HG03571 (cell line): Measurements from ENCODE around the gene FBRS.
"Not testable (repeated sequence)": the region's sequence is repeated elsewhere in the genome, so short reads cannot be mapped to it uniquely, and the experiment has no call there.

ENCODE experiments used
- ATAC-seq: cut with Tn5 transposase; IDR thresholded peaks from one replicate; pipeline ENCODE4 v1.9.1; 2021; ENCODE audit not compliant: unreplicated experiment

The FBRS gene

DNA sequence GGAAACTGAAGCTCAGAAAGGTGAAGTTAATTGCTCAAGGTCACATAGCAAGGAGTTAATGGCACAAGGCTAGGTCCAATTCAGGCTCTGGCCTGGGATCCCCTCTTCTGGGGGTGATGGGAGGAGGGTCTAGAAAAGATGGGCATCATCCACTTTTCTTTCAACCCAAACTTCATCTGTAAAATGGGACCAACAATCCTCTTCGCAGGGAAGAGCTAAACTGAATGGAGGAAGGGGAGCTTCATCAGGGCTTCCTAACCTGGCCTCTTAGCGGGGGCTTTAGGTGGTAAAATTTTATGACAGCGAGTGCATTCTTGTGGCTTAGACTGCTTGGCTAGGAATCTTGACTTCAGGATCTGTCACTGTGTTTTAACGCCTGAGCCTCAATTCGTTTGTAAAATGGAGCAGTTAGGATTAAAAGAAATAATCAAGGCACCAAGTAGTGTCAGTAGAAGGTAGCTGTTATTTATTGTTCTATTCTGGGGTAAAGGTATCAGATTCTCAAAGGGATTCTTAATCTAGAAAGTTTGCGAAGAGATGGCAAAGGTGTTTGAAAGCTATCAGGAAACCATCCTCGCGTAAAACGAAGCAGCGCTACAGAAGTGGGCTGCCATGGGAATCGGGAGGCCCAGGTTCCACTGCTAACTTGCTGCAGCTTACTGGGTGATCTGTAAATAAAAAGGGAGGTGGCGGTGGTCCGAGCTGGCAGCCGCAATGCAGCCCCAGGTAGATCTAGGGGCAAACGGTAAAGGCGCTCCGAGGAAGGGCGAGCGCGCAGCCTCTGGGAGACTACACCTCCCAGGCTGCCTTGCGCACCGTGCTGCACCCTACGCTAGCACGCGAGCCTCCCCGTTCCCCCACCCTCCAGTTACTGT is 39.3 kb downstream of the FBRS start:
- ATAC-seq, result peak; percentile 76

DNA sequence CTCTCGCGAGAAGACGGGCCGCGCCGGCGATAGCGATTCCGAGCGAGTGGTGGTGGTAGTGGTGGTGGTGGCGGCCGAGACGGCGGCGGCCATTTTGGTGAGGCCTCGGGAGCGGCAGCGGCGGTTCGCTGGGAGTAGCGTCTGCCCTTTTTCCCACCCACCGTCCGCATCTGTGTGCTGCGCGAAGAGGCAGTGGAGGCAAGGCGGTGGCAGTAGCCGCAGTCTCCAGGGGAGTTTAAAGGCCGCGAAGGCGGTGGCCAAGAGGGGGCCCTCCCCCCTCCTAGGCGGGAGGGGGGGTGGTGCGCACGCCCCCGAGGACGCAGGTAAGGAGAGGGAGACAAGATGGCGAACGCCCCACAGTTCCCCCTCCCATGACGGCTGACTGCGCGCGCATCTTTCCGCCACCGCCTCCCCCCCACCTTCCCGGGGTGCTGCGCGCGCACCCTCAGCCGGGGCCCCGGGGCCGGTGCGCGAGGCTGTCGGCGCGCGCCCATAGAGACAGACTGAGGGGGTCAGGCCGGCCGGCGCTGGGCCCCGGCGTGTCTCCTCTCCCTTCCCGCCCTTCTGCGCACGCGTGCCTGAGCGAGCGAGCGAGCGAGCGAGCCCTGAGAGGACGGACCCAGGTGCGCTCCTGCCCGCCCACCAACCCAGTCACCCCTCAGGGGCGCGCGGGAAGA is 40.0 kb downstream of the FBRS start:
- peak; percentile 55 for ATAC-seq

DNA sequence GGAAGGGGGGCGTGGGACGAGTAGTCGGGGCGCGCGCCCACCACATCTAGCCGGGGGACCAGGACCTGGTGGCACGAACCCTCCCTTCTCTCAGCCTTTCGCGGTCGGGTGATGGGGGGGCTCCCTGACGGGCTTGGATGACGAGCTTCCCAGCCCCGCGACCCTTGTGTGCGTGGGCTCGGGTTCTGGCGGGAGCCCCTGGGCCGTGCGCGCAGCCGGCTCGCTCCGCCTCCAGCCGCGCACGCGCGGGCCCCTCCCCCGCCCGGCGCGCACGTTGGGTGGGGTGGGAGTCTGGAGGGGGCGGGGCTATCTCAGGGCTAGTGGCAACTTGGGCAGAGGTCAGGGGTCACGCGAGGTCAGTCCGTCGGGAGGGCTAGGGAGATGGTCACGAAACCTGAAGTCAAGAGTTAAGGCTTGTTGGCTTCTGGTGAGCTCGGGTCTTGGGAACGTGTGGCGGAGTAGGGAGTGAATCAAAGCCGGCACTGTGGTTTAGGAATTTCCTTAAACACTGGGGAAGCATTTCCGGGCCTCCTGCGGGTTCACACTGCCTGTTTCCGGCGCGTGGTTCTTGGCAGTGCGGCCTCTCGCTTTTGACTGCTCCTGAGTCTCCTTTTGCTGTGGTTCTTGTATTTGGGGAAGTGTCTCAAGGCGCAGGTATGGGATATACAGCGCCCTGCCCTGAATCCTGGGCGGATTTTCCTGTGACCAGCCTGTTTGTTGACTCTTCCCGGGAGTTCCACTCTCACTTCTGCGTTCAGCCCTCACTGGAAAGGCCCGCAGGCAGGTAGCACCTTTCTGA is 40.8 kb downstream of the FBRS start, which contains the start of gene SRCAP:
Gene SRCAP, plus strand, starts transcription at position 356 of the 799 bp plus-strand sequence. CDS start 1,654 bp downstream, outside the sequence.
- ATAC-seq, result peak; percentile 22

DNA sequence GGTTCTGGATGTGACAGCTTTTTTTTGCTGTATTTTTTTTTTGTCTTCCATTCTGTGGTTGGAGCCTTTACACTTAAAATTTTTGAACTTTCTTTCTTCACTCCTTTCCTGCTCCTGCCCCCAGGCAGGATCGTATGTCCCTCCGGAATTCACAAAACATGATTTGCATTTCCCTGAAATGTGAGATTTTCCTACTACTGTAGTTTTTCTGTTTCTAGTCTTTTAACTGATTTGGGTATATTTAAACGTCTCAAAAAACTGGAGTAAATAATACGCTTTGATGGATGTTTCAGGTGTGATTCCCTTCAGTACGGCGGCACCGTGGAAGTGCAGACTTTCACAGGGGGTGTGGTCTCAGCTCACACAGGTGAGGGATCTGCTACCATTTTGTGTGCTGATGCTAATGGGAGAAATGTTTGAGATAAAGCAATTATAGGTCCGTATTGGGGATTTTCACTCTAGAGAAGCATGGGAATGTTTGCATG is 41.4 kb downstream of the FBRS start:
- ATAC-seq, result no peak

DNA sequence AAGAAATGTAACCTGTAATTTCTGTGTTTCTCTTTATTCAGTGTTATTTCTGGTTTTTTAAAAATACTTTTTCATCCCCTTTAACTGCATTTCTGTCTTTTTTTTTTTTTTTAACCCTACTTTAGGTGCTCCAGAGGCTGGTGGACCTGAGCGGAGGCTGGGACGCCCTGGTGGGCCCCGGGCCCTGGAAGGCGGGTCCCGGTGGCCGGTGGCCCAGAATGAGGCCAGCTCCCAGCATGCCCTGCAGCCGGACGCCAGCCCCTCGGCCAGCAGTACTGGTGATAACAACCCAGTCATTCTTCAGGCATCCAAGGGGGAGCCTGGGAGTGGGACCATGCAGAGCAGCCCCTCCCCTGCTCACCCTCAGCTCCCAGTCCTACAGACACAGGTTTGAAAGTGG is 42.3 kb downstream of the FBRS start:
- ATAC-seq, result no peak

DNA sequence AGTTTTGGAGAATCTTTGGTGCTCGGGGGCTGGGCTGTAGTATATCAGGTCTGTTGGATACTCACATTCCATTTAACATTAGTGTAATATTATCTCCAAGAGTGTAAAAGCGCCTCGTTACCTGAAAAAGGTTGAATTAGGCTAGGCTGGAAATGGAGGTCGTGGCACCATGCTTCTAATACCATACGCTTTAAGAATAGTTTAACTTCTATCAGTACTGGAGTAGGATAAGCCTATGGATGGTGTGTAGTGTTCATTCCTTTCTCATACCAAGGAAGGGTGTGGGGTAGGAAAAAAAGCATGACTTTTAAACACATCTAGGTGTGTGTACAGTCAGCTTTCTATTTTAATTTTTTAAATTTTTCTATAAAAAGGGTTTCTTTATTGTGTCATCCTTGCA is 42.7 kb downstream of the FBRS start:
- no peak for ATAC-seq

DNA sequence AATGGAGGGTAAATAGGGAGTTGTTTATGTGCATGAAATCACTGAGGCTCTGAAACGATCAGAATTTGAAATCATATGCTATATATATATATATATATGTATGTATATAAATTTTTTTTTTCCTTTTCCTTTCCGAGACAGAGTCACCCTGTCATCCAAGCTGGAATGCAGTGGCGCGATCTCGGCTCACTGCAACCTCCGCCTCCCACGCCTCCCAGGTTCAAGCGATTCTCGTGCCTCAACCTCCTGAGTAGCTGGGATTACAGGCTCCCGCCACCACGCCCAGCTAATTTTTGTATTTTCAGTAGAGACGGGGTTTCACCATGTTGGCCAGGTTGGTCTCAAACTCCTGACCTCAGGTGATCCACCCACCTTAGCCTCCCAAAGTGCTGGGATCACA is 44.8 kb downstream of the FBRS start:
- not testable (repeated sequence) for ATAC-seq

DNA sequence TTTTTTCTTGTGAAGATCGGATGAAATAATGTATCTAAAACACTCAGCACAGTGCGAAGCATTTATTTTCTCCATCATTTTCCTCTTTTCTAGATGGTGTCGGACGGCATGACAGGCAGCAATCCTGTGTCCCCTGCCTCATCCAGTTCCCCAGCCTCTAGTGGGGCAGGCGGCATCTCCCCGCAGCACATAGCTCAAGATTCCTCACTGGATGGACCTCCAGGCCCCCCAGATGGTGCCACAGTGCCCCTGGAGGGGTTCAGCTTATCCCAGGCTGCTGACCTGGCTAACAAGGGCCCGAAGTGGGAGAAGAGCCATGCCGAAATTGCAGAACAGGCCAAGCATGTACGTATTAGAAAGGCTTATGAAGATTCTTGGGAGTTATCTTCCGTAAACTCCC is 45.7 kb downstream of the FBRS start:
- ATAC-seq, result no peak

DNA sequence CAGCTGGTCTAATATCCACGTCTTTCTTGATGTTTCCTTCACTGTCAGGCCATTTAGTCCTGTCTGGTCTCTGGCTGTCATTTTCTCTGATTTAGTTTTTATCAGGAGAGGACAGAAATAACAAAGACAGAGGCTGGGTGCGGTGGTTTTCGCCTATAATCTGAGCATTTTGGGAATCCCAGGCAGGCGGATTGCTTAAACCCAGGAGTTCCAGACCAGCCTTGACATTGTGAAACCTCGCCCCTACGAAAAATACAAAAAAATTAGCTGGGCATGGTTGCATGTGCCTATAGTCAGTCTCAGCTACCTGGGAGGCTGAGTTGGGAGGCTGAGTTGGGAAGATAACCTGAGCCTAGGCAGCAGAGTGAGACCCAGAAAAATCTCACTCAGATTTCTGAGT is 47.8 kb downstream of the FBRS start:
- ATAC-seq, result no peak

DNA sequence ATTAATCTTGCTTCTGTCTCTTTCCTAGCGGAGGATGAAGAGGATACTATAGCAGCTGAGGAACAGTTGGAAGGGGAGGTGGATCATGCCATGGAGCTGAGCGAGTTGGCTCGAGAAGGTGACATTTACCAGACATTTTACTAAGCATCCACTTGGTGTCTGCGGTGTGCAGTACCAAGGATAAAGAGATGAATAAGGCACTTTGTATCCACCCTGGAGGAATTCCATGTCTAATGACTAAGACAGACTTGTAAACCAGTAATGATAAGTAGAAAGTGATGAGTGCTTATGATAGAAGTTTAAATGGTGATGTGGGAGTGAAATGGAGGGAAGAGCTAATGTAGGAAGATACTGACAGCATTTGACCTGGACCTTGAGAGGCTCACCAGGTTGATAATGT is 52.7 kb downstream of the FBRS start:
- ATAC-seq, result no peak

DNA sequence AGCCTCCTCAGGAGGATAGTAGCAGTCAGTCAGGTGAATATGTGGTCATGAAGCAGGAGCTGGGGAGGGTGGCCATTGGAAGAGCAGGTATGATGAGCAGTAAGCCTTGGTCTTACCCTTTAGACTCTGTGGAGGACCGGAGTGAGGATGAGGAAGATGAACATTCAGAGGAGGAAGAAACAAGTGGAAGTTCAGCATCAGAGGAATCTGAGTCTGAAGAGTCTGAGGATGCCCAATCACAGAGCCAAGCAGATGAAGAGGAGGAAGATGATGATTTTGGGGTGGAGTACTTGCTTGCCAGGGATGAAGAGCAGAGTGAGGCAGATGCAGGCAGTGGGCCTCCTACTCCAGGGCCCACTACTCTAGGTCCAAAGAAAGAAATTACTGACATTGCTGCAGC is 53.5 kb downstream of the FBRS start:
- ATAC-seq, result no peak

DNA sequence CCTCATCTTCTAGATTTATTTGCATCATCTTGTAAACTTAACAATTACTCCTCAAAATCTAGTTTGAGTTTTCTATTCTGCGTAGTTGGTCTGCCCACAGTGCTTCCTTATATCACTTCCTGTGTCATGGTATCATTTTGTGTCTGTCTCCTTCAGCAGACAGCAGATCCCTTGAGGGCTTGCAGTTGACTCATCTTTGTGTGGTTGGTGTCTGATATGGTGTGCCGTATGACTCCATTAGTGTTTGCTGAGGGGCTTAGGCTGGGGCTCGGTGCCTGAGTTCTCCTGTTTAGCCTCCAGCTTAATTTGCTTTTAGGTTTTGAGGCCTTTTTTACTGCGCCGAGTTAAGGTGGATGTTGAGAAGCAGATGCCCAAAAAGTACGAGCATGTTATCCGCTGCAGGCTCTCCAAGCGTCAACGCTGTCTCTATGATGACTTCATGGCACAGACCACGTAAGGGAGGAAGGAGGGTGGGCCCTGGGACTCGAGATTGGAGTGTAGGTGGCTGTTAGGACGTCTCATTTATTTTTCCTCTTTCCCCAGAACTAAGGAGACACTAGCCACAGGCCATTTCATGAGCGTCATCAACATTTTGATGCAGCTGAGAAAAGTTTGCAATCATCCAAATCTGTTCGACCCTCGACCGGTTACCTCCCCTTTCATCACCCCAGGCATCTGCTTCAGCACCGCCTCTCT is 57.7 kb downstream of the FBRS start:
- ATAC-seq, result no peak

DNA sequence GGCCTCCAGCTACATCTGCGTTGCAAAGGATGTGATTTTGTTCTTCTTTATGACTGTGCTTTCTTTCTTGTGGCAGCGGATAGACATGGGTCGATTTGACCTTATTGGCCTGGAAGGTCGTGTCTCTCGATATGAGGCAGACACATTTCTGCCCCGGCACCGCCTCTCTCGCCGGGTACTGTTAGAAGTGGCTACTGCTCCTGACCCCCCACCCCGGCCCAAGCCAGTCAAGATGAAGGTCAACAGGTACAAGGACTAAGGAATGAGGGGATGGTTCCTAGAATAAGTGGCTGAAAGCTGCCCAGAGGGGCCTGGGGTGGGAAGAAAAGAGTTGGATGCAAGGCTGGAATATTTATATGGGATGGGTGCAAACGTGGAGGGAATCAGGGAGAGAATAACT is 61.9 kb downstream of the FBRS start:
- no peak for ATAC-seq
